Measurements from ENCODE around the gene DDIT3.

The DDIT3 gene

GRCh38 chr12:57479376-57480115, 40.8 kb downstream of the DDIT3 start, which contains the start of gene ARHGAP9:
Gene ARHGAP9 (minus strand): TSS chr12:57479866. CDS start chr12:57479406, 460 bp downstream.
- no peak within 1 kb of the TSS for H3K4me3 ChIP-seq (ENCODE audit: low read length)
- no peak for DNase-seq (ENCODE audit: low read depth)
- TF ChIP-seq CTCF (IDR thresholded peaks at IDR 0.05; ENCODE audit: insufficient read depth, low read depth, low read length, missing control alignments): no peak

GRCh38 chr12:57479043-57479375, 41.3 kb downstream of the DDIT3 start:
- DNase-seq (ENCODE audit: low read depth): no peak
- TF ChIP-seq CTCF (IDR thresholded peaks at IDR 0.05; ENCODE audit: insufficient read depth, low read depth, low read length, missing control alignments): no peak
- no peak overlapping the region for H3K4me3 ChIP-seq (ENCODE audit: low read length)

GRCh38 chr12:57477710-57478681, 42.3 kb downstream of the DDIT3 start:
- no peak overlapping the region for H3K4me3 ChIP-seq (ENCODE audit: low read length)
- DNase-seq (ENCODE audit: low read depth): peak; percentile 58

GRCh38 chr12:57476993-57477709, 43.2 kb downstream of the DDIT3 start:
- DNase-seq (ENCODE audit: low read depth): no peak
- no peak overlapping the region for H3K4me3 ChIP-seq (ENCODE audit: low read length)
- TF ChIP-seq CTCF (IDR thresholded peaks at IDR 0.05; ENCODE audit: insufficient read depth, low read depth, low read length, missing control alignments): no peak

More at GRCh38 chr12:57477710-57478681, 42.3 kb downstream of the DDIT3 start:
- no peak for TF ChIP-seq CTCF (IDR thresholded peaks at IDR 0.05; ENCODE audit: insufficient read depth, low read depth, low read length, missing control alignments)

- peak overlapping the region; percentile 13 for H3K4me3 ChIP-seq (ENCODE audit: low read length)
These were observed 43.9 kb downstream of the DDIT3 start for GRCh38 chr12:57476162-57476992.

More at GRCh38 chr12:57476162-57476992, 43.9 kb downstream of the DDIT3 start:
- peak; percentile 27 for TF ChIP-seq CTCF (IDR thresholded peaks at IDR 0.05; ENCODE audit: insufficient read depth, low read depth, low read length, missing control alignments)
- no peak for DNase-seq (ENCODE audit: low read depth)
